Skeletal muscle cell (primary cell): Measurements from ENCODE around the gene PTPRD.

Source experiments
- DNase-seq: peaks from one replicate; pipeline ENCODE4 v3.0.0-alpha.2; 2010; ENCODE audit warnings: low read depth
- H3K4me3 ChIP-seq: 2 replicates; pipeline ENCODE4 v1.5.1; 2011; ENCODE audit warnings: low read depth, mild to moderate bottlenecking, control low read depth, low read length, moderate library complexity

PTPRD gene

GRCh38 chr9:8473244-8474020, 2139.4 kb downstream of the PTPRD start:
- no peak overlapping the region for H3K4me3 ChIP-seq
- DNase-seq: no peak

GRCh38 chr9:8468045-8468637, 2144.7 kb downstream of the PTPRD start:
- no peak for DNase-seq
- H3K4me3 ChIP-seq: no peak overlapping the region

DNA sequence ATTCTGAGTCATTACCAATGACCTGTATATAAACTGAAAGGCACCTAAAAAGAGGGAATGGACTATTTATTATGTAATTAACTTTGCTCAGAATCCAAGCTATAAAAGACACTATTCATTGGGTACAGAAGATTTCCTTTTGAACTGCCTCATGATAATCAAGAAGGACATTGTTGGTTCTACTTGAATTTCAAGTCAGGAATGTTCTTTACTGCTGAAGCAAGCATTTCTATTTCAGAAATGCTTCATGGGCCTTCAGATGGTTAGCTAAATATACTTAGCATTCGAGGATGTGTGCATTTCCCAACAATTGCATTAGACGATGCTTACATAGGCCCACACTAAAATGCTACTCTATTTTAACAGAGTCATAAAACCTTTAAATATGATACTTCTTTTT, 2155.0 kb downstream of the PTPRD start:
- H3K4me3 ChIP-seq: no peak overlapping the region
- DNase-seq: no peak

DNA sequence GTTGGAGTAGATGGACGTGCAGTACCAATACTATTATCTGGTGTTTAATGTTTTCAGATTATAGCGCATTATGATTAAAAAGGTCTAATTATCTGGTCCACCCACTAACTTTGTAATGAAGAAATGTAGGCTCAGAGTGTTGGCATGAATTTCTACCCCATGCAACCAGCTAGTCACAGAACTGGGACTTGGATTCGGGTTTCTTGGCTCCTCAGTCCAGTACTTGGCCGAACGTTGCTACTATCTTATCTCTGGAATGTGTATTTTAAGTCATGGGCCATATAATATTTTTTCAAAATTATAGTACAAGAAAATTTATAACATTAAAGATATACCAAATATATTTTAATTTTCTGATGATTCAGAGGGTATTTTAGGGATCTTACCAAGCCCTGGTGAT, 2155.7 kb downstream of the PTPRD start:
- no peak for DNase-seq
- H3K4me3 ChIP-seq: no peak overlapping the region

- H3K4me3 ChIP-seq: no peak overlapping the region
Observed at GRCh38 chr9:8456344-8456743, 2156.5 kb downstream of the PTPRD start.

GRCh38 chr9:8450810-8451545, 2161.8 kb downstream of the PTPRD start:
- H3K4me3 ChIP-seq: no peak overlapping the region
- no peak for DNase-seq

More at GRCh38 chr9:8456344-8456743, 2156.5 kb downstream of the PTPRD start:
- DNase-seq: no peak

- DNase-seq: peak; percentile 13
- no peak overlapping the region for H3K4me3 ChIP-seq
Observed at GRCh38 chr9:8448226-8448625, 2164.6 kb downstream of the PTPRD start.

DNA sequence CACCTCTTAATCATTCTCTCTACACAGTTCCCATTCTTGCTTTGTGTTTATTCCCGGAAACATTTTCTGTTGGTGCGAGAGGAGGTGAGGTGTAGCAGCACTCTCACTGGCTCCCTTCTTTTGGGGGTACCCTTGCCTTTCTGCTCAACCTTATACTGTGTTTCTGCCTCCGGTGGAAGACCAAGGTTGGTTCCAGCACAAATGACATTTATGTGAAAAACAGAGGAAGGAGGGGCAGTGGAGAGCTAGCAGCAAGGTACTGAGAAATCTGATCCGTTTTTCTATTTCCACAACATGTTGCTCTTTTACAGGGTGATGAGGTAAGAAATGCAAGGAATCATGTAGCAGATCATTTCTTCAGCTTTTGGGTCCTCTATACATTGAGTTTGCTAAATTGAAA, 2165.2 kb downstream of the PTPRD start:
- no peak overlapping the region for H3K4me3 ChIP-seq
- no peak for DNase-seq

DNA sequence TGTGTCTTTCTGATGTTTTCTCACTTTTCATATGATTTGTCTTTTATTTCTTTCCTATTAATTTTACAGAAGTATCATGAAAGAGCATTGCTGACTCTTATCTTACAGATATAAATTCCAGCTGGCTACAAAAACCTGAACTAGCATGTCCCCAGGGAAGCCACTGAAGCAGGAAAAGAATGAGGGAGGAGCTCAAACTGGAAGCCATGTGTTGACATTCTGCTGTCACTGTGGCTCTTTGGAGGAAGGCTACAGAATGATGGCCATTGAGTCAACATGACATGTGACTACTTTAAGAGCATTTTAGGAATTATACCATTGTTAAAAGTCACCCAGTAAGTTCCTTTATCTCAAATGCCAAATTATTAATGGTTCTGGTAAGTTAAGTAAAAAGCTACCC, 2174.9 kb downstream of the PTPRD start:
- no peak for DNase-seq
- H3K4me3 ChIP-seq: no peak overlapping the region

- no peak for DNase-seq
- no peak overlapping the region for H3K4me3 ChIP-seq
Observed at GRCh38 chr9:8437259-8437658, 2175.5 kb downstream of the PTPRD start.

DNA sequence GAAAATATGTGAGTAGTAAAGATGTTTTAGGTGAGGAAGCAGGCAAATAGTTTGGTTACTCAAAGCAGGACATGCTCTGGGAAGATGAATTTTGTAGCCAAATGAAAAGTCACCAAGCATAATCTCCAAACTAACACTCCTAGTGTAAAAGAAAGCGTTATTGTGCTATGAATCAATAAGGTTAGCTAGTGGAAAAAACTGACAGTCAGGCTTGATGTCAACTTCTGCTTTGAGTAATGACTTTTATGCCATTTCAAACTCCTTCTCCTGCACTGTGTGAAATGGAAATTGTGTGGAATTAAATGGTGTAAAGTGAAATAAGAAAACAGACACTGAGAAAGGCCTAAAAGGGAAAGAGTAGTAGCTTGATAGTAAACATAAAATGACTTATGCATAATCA, 2176.0 kb downstream of the PTPRD start:
- no peak overlapping the region for H3K4me3 ChIP-seq
- no peak for DNase-seq

DNA sequence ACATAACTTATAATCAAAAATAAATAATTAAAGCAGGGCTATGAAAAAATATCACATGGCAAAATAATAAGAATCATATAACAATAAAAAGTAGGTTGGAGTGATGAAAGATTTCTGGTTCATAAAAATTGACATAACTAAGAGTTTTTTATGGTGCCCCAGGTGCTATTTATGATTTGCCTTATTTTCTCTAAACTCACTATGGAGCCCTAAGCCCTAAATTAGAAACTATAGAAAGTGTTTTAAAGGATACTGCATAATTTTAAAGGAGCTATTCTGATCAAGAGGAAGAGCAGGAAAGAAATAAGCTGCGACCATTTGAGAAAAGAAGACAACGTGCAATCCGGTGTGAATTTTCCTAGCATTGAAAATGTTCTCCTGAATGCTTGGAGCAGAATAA, 2178.2 kb downstream of the PTPRD start:
- no peak for DNase-seq
- H3K4me3 ChIP-seq: no peak overlapping the region

- no peak overlapping the region for H3K4me3 ChIP-seq
- no peak for DNase-seq
Observed at GRCh38 chr9:8432224-8432623, 2180.6 kb downstream of the PTPRD start.

DNA sequence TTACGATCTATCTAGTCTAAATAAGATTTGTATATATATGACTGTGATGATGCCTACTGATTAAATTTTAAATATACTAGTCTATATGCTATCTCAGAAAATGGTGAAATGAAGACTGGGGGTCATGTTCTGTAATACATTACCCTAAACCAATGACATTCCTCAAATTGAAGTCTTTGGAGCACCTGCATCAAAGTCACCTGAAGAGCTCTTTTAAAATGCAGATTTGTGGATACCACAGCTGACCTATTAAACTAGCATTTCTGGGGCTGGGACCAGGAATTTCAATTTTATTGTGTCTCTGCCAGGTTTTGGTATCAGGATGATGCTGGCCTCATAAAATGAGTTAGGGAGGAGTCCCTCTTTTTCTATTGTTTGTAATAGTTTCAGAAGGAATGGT, 2181.3 kb downstream of the PTPRD start:
- DNase-seq: no peak
- H3K4me3 ChIP-seq: no peak overlapping the region

GRCh38 chr9:8430945-8431344, 2181.9 kb downstream of the PTPRD start:
- H3K4me3 ChIP-seq: no peak overlapping the region
- DNase-seq: no peak

DNA sequence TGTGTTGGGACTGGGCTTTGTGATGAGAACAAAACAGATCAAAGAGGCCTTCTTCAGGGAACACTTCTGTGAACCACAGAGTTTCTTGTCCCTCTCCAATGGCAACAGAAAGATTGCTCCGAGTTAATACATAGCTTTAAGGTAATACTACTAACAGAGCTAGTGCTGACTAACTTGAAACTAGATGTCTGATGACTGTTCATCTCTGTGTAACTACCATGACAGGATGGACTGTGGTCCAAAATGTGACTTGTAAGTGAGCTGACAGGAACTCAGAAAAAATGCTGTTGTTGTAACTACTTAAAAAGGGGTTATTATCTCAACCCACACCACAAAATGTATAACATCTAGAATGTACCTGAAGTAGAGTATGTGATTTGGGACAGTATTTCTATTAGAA, 2183.0 kb downstream of the PTPRD start:
- H3K4me3 ChIP-seq: no peak overlapping the region
- no peak for DNase-seq

DNA sequence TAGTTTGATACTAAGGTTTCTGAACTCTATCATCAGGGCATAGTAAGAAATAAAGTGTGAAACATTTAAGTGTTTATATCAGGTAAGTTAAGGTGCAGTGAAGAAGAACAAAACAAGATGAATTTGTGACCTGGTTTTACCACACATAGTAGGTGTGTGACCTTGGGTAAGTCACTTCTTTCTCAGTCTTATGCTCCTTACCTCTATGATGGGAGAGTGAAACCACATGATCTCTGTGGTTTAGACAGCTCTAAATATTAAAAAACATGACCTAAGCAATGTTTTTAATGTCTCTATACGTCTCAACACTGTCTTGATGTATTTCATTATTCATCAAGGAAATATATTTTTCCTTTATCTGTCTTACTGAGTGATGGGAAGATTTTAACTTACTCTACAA, 2183.6 kb downstream of the PTPRD start:
- no peak for DNase-seq
- no peak overlapping the region for H3K4me3 ChIP-seq

- DNase-seq: no peak
- no peak overlapping the region for H3K4me3 ChIP-seq
Observed at GRCh38 chr9:8428389-8428788, 2184.4 kb downstream of the PTPRD start.

GRCh38 chr9:8424786-8425410, 2187.9 kb downstream of the PTPRD start:
- H3K4me3 ChIP-seq: no peak overlapping the region
- no peak for DNase-seq

DNA sequence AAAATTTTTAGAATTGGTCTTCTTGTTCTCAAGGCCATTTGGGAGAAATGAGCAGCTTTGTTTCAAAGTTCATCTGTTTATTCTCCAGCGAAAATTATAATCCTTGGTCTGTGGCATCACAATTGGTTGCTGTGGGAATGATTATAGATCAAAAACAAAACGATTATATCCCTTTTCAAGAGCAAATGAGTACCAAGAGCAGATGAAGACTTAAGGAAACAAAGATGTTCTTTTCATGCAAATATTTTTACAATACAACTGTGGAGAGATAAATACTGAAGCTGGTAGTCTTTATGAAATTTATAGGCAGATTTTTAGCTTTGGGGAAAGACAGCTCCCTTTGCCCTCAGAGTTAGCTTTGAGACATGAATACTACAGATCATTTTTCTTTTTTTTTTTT, 2192.4 kb downstream of the PTPRD start:
- DNase-seq: no peak
- H3K4me3 ChIP-seq: no peak overlapping the region
